Muscle of back (tissue), 11 donors: Measurements from ENCODE around the gene ARNT2. TPM values are rescaled to one million over a fixed set of nuclear protein-coding genes. Genes with fewer than 3 reads are reported as not detected.

Experiments
- DNase-seq, 3 donors: peaks; one replicate each; pipeline versions ENCODE4 v3.0.0 to v3.0.0-alpha.2; 2013
- polyA plus RNA-seq, 10 donors: library from polyadenylated mRNA; unstranded; fragments of 120-200 nt; gene quantifications; one replicate each; pipeline ENCODE4 v1.2.1, GENCODE V29; 2013; ENCODE audit not compliant: insufficient read length in 10 of 10

Gene ARNT2
- polyA plus RNA-seq, 10 donors = 6.8 to 10.0 (median 8.0) TPM

DNA sequence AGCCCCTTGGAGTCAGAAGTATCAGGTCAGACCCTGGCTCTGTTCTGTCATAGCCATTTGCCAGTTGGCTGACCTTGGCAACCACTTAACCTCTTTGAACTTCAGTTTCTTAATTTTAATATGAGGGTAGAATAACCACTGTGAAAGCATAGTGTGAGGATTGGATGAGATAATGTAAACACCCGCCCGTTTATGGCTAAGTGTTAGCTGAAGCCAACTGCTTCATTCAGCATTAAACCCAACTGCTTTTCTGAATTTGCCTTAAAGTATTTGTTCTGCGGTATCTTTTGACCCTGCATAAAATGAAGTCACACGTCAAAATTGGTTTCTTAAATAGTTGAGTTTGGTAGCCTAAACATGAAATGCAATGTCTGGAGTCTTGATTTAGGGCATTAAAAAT, 169.4 kb downstream of the ARNT2 start:
- DNase-seq = no peak

DNA sequence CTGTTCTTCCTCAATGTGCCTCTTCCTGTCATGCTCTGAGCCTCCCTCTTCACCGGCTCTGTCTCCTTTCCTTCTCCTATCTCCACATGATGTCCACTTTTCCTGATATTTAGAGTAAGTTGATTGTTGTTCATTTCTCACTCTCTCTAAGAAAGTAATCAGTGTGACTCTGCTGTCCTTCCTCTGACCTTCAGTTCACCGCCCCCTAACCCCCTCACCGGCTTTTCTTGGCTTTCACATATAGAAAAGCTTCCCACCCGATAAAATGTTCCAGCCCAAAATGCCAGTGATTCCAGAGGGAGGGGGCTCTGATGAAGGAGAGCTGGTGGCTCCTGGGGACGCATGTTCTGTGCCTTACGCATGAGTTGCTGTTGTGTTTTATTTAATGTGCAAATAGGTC, 170.4 kb downstream of the ARNT2 start:
- DNase-seq = no peak

DNA sequence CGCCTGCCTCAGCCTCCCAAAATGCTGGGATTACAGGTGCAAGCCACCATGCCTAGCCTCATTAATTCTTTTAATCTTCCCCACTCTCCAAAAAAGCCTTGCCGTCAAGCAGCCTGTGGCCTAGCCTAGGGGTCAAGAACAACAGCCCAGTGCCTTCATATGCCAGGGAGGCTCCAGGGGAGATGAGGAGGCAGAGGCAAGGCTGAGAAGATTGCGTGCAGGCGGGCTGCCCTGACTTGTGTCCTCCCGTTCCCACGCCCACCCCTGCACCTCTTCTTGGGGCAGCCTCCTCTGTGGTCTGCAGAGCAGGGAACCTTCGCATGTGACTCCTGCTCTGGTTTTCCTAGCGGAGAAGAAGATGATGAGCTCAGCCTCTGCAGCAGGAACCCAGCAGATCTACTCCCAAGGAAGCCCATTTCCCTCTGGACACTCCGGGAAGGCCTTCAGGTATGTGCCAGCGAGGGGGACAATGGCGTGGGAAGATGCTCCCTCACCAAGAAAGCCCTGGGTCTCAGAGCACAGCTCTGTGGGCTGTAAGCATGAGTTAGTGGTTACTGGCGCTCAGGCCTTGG, 172.4 kb downstream of the ARNT2 start:
- no peak for DNase-seq

DNA sequence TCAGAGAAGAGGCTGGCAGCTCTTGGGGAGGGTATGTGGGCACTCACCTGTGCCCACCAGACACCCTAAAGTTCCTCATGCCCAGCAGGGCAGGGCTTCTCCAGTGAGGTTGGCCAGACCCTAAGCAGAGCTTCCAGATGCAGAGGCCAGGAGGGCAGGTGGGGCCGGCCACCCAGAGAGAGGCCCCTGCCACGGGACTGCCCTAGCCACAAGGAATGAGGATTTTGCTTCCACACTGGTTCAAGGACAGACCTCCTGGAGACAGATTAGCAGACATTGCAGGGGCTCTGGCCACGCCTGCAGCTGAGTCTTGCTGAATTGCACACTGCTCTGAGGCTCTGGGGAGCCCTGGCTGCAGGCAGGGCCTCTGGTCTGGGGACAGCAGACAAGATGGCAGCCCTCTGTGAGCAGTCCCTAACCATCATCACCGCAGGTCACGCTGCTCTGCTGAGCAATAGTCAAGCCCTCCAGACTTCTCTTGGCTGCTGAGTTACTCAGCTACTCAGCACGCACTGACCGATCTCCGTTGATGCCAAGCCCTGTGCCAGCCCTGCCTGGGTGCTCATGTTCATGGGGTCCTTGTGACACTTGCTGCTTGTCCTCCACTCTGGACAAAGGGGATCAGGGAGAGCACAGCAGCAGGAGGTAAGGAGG, 173.5 kb downstream of the ARNT2 start:
- no peak for DNase-seq

DNA sequence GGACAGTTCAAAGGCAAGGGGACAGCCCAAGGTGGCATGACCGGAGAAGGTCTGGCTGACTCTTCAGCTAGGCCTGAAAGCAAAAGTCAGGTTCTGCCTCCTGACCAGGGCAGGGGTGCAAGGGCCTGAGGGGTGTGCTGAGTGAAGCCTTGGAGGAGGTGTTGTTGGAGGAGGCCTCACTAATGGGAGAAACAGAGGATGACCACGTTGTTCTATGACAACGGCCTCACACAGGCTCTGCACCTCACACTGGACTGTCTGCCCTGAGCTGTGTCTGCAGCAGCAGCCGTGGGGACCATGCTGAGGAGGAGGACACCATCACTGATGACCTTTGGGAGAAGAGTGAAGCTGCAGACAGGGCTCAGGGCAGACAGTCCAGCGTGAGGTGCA, 174.0 kb downstream of the ARNT2 start:
- no peak for DNase-seq

DNA sequence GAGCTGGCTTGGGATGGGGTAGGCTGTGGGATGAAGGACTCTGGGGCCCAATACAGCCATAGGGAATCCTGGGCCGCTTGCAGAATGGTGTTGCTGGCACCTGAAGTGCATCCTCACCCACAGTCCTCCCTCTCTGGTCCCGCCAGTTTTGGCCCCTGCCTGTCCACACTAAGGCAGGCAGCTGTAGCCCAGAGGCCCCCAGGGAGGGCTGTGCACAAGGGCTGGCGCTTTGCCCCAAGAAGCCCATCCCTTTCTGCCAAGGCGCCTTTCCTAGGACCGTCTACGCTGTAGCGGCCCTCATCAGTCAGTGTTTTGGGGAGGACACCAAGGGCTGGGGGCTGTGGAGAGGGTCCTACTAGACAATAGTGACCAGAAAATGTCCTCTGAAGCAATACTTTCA, 174.7 kb downstream of the ARNT2 start:
- DNase-seq = no peak

DNA sequence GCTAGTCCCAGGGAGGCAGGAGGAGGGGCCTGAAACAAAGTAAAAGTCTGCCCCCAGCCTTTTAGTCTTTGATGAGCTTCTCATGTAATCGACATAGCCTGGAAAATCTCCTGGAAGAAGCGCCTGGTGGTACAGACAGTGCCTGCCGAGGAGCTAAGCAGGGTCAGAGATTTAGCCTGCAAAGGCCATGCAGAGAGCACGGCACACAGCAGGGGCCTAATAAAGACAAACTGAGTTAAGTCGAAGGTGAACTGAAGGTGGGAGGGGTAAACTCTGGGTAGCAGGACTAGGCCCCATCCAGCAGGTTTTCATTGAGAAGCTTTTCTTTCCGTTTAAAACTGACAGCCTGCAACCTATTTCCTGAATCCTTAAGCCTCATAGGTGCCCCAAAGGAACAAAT, 175.4 kb downstream of the ARNT2 start:
- no peak for DNase-seq

DNA sequence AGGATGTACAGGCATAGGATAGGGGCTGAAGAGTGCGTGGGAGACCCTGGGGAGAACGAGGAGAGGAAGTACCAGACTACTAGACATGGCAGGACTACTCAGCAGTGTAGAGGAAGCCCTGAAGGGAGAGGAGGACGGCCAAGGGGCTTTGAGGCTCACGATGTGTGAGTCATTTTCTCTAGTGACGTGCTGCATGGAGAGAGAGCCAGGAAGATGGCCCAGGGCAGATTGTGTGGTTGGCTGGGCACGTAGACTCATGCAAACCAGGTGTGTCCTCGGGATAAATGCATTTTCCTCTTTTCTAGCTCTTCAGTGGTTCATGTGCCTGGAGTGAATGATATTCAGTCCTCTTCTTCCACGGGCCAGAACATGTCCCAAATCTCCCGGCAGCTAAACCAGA, 175.9 kb downstream of the ARNT2 start:
- no peak for DNase-seq

DNA sequence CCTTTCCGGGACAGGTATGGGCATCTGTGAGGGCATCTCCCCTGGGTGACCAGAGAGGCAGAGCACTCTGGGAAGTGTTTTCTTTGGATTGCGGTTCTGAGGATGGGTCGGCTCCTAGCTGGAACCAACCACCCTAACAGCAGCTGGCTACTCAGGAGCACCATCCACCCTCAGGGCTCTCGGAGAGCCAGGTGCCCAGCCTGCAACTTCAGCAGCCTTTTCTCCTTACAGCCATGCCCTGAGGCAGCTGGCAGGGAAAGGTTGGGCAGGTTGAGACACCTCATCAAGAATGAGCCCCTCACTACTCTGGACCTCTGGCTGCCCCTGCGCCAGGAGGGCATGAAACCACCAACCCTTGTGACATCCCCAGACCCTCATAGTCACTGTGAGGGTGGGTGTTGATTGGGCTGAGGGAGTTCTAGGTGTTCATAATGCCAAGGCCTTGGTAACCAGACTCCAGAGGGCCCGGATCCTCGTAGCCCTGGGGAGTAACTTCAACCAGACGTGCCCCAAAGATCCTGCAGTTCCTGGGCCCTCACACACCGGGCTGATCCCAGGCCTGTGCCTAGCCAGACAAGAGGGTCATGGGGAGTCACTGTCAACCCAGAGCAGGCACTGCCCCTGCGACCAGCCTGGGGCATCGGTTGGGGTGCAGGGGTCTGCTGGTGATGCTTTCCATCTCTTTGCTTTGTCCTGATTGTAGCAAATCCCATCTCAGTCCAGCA, 176.5 kb downstream of the ARNT2 start:
- no peak for DNase-seq

DNA sequence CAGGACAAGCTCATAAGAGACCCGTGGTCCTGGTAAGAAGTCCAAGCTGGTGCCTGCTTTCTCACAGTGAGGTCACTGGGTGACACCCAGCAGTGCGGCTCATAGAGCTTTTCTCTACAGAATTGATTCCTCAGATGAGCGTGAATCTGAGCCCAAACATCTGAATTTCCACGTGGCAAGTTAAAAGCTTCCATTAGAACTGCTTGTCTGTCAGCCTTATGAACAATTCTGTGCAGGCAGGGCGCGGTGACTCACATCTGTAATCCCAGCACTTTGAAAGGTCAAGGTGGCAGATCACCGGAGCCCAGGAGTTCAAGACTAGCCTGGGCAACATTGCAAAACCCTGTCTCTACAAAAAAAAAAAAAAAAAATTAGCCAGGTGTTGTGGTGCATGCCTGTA, 177.8 kb downstream of the ARNT2 start:
- no peak for DNase-seq

DNA sequence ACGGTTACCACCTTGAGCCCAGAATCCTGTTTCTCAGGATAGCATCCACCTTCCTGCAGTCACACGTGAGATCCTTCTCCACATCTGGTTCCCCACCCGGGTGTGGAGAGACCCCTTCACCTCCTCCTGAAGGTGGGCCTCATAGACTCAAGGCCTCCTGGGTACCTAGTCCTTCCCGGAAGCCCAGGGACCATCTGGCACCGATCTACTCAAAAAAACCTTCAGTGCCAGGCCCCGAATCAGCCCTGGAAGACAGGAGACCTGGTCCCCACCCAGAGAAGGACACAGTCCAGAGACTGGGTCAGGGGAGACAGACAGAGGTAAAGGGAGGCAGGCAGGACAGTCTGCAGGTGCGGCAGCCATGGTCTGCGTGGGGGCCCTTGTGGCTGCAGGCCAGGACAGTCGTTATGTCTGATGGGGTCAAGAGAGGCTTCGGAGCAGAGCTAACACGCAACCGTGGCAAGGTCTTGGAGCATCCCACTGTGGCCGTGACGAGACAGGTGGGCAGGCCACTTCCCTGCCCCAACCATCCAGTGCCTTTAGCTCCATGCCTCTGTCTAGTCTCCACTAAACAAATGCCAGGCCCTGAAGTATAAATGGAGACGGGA, 178.7 kb downstream of the ARNT2 start:
- DNase-seq = no peak

DNA sequence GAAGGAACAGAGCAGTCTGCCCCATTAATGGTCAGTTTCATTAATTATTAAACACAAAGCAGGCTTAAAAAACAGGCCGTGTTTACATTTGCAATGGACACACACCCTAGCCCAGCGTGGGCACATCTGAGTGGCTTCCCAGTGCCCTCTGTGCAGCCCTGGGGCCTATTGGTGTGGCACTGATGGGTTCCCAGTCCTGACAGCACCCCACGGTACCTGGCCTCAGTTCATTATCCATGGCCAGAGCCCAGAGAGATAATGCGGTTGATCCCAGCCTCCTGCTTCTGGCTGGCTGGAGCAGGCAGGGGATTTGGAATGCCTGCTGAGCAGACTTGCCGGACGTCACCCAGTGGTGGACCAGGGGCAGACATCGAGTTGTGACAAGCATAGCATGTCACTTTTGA, 180.4 kb downstream of the ARNT2 start:
- no peak for DNase-seq

DNA sequence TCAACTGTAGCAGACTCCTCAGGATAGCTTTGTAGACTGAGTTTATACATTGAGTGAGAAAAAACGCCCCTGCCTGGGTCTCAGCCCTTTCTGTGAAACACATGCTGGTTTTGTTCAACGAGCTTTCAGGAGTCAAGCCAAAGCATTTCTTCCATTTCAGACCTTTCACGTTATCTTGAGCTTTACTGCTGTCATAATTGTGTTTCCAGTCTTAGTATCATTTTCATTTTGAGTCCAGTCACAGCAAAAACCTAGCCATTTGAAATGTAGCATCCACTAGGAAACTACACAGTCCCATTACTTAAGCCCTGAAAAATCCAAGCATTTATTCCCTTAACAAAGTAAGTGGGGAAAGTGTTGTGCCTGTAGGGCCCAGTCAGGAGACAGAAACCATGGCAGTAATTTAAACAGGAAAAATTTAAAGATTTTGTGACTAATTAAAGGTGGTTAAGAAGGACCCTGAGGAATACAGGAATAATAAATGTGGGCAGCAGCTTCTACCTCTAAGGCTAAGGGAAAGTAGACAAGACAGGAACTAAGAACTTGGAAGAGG, 180.9 kb downstream of the ARNT2 start:
- DNase-seq = no peak

DNA sequence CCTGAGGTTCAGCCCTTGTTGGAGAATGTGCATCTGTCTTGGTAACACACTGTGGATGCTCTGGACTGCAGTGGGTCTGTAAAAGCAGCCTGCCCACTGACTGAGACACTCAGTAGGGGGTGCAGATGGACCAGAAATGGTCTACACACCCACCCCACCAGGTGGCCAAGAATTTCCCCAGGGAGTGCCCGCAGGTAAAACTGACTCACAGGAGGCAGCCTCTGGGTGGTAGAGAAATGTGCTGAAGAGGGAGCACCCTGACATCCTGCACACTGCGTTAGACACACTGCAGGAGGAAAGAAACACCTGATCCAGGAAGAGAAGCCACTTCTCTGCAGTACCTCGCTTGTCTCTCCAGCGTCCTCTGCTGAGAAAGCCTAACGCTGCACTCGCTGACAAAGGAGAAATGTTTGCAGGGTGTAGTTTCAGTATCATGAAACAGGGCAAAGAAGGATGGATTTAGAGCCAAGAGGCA, 181.4 kb downstream of the ARNT2 start:
- no peak for DNase-seq

DNA sequence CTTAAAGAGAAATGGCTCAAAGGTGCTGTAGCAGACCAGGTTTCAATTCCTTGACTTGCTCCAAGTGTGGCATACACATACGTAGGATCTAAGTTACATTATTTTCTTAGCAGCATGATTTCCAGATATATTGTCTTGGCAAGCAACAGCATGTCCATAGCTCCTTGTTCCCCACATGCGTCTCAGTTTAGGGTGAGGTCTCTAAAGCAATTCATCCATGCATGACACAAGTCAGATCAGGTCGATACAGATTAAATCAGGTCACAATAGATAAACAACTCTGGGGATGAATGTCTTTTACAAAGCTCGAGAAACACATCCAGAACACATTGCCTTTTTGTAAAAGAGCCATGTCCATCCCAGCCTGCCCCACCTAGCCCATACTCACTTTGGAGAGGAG, 182.0 kb downstream of the ARNT2 start:
- no peak for DNase-seq

DNA sequence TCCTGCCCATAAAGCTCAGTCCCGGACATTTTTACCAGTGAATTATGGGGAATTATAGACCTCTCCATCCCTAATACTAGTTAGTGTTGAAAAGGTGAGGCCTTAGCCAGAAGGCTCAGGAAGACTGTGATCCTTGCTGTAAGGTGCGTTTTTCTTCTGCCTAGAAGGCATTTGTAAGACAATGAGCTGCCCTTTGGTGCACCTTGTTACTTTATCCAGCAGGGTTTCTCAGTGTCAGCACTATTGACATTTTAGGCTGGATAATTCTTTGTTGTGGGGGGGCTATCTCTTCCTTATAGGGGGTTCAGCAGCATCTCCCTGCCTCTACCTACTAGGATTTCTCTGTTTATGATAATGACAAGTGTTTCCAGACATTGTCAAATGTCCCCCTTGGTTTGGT, 182.8 kb downstream of the ARNT2 start:
- DNase-seq = no peak

DNA sequence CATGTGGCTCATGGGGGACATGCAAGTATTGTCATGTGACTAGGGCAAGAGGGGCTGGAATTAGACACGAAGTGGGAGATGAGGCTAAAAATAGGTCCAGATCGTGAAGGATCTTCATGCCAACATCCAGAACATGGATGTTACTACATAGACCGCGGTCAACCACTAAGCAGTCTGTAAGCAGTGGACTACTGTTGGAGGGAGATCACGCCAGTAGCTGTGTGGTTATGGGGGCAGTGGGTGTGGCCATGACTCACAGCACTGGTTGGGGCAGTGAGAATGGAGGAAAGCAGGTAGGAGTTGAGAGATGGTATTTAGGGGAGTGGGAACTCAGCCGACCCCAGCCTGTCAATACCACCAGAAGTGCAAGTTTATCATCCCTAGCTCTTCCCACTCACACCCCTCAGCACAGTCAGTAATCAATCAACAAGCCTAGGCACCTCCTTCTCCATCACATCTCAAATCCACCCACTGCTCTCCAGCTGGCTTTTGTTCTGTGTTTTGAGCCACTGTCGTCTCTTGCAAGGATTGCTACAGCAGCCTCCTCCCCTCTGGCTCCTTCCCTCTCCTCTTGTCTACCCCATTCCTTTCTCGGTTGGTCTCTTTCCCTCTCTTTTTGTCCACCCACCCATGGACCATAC, 183.8 kb downstream of the ARNT2 start:
- DNase-seq = no peak

DNA sequence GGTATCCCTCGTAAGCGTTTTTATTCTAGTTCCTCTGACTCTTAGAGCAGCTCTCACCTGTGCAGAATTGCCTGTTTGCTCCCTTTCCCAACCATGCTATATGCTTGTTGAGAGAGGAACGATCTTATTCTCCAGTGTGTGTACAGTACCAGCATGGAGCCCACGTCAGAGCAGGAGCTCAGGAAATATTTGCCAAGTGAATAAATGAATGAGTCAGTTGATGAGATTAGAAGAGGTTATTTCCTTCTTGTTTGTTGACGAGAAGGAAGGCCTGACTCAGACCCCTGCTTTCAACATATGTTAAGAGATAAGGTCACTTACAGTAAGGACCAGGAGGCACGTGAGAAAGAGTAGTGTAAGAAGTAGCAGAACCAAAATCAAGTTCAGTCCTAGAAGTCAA, 184.6 kb downstream of the ARNT2 start:
- DNase-seq = peak in 1 of 3 donors; percentile 75

DNA sequence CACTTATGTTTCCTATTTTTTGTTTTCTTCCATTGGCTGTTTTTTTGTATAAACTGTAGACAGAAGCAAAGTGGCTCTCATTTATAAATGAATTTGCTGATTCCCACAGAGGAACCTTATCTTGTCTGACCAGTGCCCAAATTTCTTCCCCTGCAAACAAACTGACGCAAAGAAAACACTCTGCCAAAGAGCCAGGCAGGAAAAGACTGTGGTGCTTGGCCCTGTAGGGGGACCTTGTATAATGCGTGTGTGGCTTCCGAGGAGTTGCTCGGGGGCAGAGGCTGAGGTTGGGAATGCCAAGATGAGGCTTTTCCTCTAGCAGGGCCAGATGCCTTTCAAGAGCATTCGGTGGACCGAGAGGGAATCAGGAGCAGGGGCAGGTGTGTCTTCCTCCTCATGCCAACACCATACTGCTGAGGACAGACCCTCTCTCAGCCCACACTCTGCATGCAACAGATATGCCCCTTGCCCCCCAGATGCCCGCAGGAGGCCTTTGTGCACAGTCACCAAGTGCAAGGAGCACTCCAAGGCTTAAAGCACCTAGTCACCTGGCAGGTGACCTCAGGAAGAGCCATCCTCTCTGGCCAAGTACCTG, 186.7 kb downstream of the ARNT2 start:
- DNase-seq = no peak

DNA sequence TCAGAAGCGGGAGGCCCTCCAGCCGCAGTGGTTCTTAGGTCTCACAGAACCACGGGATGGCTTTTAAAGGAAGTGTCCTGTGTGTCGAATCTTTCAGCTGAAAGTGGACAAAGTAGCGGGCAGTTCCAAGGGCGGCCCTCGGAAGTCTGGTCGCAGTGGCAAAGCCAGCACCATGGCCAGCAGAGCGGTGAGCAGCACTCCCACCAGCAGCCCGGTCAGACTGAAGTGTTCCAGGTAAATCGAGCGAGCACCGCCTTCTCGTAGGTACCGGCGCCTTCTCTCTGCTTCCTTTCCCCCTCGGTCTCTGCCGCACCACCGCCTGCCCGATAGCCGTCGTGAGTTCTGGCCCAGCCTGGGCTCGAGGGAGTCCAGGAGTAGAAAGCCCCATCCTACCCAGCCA, 187.3 kb downstream of the ARNT2 start:
- DNase-seq = no peak

DNA sequence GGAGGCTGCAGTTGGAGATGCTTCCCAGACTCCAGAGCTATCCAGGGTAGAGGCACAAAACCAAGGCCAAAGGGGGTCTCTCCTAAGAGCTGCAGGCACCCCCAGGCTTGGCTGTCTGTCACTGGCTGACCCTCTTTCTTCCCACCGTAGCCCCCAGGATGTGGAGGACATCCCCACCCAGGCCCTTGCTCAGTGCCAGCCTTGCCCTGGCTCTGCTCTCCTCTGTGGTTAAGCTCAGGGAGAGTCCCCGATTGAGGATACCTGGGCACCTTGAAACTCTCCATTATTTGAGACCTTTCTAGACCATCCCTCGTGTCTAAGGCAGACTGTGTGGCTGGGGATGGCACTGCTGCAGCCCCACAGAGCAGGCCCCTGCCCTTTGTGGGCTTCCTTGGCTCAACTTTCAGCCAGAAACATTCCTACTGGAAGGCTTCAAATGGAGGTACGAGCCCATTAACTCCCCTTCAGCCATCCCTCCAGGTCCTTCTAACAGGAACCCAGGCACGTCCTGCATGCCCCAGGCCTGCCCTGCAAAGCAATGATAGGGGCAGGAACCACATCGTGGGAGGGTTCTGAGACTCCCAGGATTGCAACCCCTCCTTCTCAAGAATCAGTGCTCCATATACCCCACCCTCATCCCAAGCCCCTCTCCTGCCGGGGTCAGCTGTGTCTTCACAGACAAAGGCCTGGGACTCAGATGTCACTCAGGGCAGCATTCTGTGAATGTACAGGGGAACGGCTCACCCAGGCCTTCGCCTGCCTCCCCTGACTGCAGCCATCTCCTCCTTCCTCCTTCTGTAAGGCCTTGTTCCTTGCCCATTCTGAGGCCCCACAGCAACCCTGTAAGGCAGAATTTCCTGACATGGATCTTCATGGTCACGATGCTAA, 188.0 kb downstream of the ARNT2 start:
- DNase-seq = no peak
